Esophagus muscularis mucosa (tissue), 4 donors: Measurements from ENCODE around the gene LIPC. TPM values are rescaled to one million over a fixed set of nuclear protein-coding genes. Genes with fewer than 3 reads are reported as not detected.

Experiments
- DNase-seq: peaks from one replicate; pipeline ENCODE4 v3.0.0-alpha.2; 2017; ENCODE audit errors: extremely low spot score
- H3K27ac ChIP-seq, 4 donors: fragments of 200-600 bp; sonication (generic); replicated peaks in 1 of 4; 1 replicate in 3 of 4; 2 replicates in 1 of 4; pipeline ENCODE4 v1.5.1; 2016 to 2019; ENCODE audit warnings: mild to moderate bottlenecking in 1 of 4
- H3K27me3 ChIP-seq, 4 donors: fragments of 200-600 bp; sonication (generic); one replicate each; pipeline versions ENCODE4 v1.5.1 to v1.6.0; 2016 to 2019
- H3K36me3 ChIP-seq, 4 donors: fragments of 200-600 bp; sonication (generic); one replicate each; pipeline ENCODE4 v1.5.1; 2016 to 2019
- H3K4me1 ChIP-seq, 4 donors: fragments of 200-600 bp; sonication (generic); one replicate each; pipeline ENCODE4 v1.5.1; 2016 to 2019
- H3K4me3 ChIP-seq, 4 donors: fragments of 200-600 bp; sonication (generic); 1 replicate in 2 of 4; 2 replicates in 2 of 4; pipeline ENCODE4 v1.5.1; 2016 to 2019; ENCODE audit warnings: mild to moderate bottlenecking in 4 of 4, moderate library complexity in 1 of 4
- H3K9me3 ChIP-seq, 4 donors: fragments of 200-600 bp; sonication (generic); 1 replicate in 3 of 4; 2 replicates in 1 of 4; pipeline ENCODE4 v1.5.1; 2016 to 2019
- EP300 ChIP-seq: sonication (generic); formaldehyde crosslinking; IDR thresholded peaks from one replicate; pipeline ENCODE4 v1.6.1; 2017; ENCODE audit warnings: antibody characterized with exemption
- POLR2A ChIP-seq: fragments of 450-650 bp; IDR thresholded peaks from one replicate; pipeline ENCODE4 v1.6.1; 2017; ENCODE audit warnings: antibody characterized with exemption, moderate library complexity, mild to moderate bottlenecking, low read depth
- POLR2AphosphoS5 ChIP-seq, 2 donors: sonication (generic); formaldehyde crosslinking; IDR thresholded peaks; one replicate each; pipeline ENCODE4 v1.6.1; 2017; ENCODE audit warnings: antibody characterized with exemption in 2 of 2
- WGBS: methylation state at CpG from one replicate; pipeline ENCODE4 v1.1.5; 2018; 5-methylcytosine and 5-hydroxymethylcytosine counted together
- intact Hi-C: fragments of 100-400 bp; cut with DNase I; formaldehyde crosslinking; loops from one replicate; pipeline ENCODE4 v1.15.1; 2023
- total RNA-seq, 4 donors: library from RNA; depleted of rRNA; stranded (reverse); fragments of >200 nt; gene quantifications; one replicate each; pipeline versions ENCODE4 v1.1.0 to v1.2.1, GENCODE V29; 2016
- TF ChIP-seq, protein P1 (sequence below), 3 experiments: fragments of 200-600 bp in 2 of 3; fragments of 450-650 bp in 1 of 3; sonication (generic) in 2 of 3; IDR thresholded peaks; one replicate each; pipeline ENCODE4 v1.5.1; 2017 to 2019; ENCODE audit warnings: antibody characterized with exemption in 3 of 3, mild to moderate bottlenecking in 2 of 3, moderate library complexity in 1 of 3

Gene LIPC
- total RNA-seq, 4 donors from 2014 or later: 0.06 to 0.63 (median 0.37) TPM

DNA sequence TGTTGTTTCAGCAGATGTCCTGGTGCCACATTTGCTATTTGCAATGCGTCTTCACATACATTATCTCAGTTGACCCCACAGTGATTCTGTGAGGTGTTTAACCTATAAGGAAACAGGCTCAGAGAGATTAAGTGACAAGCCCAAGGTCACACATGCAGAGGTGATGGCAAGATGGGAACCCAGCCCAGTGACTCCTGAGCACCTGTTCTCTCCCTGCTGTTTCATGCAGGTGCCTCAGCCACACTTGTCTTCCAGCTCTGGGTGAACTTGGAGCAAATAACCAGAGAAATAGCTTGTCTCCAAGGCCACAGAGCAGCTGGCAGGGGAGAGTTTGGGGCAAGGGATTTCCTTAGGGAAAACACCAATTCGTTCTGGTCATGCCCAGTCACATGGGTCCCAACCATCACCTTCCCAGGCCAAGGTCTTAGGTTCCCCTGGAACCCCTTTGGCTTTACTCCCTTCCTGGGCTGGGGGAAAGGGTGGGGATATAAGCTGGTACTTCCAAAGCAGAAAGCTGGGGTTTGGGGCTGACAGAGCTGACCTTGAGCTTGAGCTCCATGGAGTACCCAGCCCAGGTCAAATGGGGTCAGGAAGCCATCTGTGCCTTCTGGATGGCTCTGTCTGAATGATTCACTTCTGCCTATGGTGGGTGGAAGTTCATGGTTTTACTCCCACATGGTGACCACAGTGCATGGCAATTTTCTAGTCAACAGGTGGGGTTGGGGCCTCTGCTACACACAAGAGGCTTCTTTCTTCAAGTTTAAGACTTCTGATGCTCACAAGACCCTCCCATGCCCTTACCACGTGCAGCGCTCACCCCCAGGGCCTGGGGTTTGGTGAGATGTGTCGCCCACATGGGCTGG is 22.4 kb downstream of the LIPC start:
- no peaks in the 10 kb centered on the region for H3K27me3 ChIP-seq
- DNase-seq: no peak
- WGBS: 82% methylated on average over 5 of the region's 5 CpGs
- intact Hi-C loops: no loop called here
- no peak for TF ChIP-seq POLR2AphosphoS5 (IDR thresholded peaks at IDR 0.05)
- TF ChIP-seq, protein P1, sequence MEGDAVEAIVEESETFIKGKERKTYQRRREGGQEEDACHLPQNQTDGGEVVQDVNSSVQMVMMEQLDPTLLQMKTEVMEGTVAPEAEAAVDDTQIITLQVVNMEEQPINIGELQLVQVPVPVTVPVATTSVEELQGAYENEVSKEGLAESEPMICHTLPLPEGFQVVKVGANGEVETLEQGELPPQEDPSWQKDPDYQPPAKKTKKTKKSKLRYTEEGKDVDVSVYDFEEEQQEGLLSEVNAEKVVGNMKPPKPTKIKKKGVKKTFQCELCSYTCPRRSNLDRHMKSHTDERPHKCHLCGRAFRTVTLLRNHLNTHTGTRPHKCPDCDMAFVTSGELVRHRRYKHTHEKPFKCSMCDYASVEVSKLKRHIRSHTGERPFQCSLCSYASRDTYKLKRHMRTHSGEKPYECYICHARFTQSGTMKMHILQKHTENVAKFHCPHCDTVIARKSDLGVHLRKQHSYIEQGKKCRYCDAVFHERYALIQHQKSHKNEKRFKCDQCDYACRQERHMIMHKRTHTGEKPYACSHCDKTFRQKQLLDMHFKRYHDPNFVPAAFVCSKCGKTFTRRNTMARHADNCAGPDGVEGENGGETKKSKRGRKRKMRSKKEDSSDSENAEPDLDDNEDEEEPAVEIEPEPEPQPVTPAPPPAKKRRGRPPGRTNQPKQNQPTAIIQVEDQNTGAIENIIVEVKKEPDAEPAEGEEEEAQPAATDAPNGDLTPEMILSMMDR (IDR thresholded peaks at IDR 0.05): no peak
- TF ChIP-seq EP300: no peak
- no peak for TF ChIP-seq POLR2A
- peaks cover 9 to 16% (median 12%) of the 10 kb centered on the region in 4 donors for H3K4me1 ChIP-seq
- H3K9me3 ChIP-seq: no peaks in the 10 kb centered on the region
- H3K27ac ChIP-seq: no peak overlapping the region
- H3K36me3 ChIP-seq: no peaks in the 10 kb centered on the region
- no peak overlapping the region for H3K4me3 ChIP-seq

DNA sequence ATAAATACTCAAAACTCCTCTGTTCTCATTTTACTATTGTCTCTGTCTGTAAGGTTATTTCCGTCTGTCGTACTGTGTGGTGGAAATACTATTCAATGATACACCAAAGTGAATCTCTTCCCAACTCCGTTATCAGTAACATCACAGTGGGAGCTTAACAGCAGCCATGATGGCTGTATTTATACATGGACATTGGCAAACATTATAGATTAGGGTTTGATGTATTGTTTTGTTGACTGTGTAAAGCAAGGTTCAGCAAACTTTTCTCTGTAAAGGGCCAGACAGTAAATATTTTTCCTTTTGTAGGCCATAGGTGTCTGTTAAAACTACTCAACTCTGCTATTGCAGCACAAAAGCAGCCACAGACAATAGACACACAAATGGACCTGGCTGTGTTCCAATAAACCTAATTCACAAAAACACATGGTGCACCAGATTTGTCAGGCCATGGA is 23.2 kb downstream of the LIPC start:
- Histone ChIP-seq H3K4me1 (peaks cover 15 to 22% (median 18%) of the 10 kb centered on the region in 4 donors), H3K27ac (no peak overlapping the region), H3K4me3 (no peak overlapping the region), H3K27me3 (no peaks in the 10 kb centered on the region), H3K36me3 (no peaks in the 10 kb centered on the region), H3K9me3 (no peaks in the 10 kb centered on the region)
- intact Hi-C loops: no loop called here
- WGBS: 76% methylated on average over 3 of the region's 3 CpGs
- DNase-seq: no peak
- TF ChIP-seq POLR2AphosphoS5 (IDR thresholded peaks at IDR 0.05): no peak

DNA sequence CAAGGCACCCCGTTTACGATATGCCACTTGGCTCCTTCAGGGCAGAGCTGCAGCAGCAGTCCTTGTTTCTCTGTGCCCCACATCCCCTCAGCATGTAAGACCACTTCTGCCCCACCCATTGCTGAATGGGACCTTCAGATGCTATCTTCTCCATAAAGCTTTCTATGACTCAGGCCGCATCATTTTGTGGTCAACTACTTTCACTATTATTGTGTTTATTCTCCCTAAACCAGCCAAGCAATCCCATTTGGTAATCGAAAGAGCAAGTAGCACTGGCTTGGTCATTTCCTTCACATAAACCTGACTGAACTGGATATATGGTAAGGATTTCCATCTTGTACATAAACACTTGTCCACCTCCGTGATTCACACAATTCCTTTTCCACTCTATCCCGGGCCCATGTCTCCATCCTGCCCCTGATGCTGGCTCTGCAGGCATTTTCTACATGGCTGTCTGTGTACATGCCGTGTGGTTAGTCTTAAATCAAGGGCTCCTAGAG is 25.7 kb downstream of the LIPC start:
- TF ChIP-seq POLR2A: no peak
- TF ChIP-seq, protein P1 (IDR thresholded peaks at IDR 0.05): no peak
- TF ChIP-seq EP300: no peak
- no peak for TF ChIP-seq POLR2AphosphoS5 (IDR thresholded peaks at IDR 0.05)
- peak overlapping the region in 1 of 4 donors; percentile 40 for H3K27ac ChIP-seq
- no peaks in the 10 kb centered on the region for H3K27me3 ChIP-seq
- H3K4me3 ChIP-seq: no peak overlapping the region
- no peaks in the 10 kb centered on the region for H3K9me3 ChIP-seq
- peaks cover 16 to 25% (median 22%) of the 10 kb centered on the region in 4 donors for H3K4me1 ChIP-seq
- intact Hi-C loops: no loop called here
- H3K36me3 ChIP-seq: no peaks in the 10 kb centered on the region
- 77% methylated on average over 7 of the region's 7 CpGs for WGBS
- DNase-seq: no peak

DNA sequence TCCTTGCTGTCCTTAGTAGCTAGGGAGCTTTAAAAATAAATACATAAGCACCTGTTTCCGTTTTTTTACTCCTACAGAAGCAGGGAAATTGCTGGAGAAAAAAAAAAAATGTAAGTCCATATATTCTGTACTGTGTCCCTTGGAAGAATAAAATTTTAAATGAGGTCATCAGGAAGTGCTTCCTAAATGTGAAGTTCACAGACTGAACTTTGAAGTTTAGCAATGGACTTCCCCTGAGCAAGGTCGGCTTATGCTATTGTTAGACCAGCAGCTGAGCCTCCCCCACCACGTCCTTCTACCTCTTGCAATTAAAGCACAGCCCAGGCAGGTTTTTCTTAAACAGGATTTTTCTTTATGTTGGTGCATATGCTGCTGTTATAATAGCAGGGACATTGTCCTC is 26.3 kb downstream of the LIPC start:
- TF ChIP-seq POLR2AphosphoS5 (IDR thresholded peaks at IDR 0.05): no peak
- TF ChIP-seq, protein P1 (IDR thresholded peaks at IDR 0.05): no peak
- no peak for TF ChIP-seq POLR2A
- Histone ChIP-seq H3K4me1 (peaks cover 16 to 25% (median 22%) of the 10 kb centered on the region in 4 donors), H3K9me3 (no peaks in the 10 kb centered on the region), H3K27ac (peak overlapping the region in 1 of 4 donors; percentile 57), H3K27me3 (no peaks in the 10 kb centered on the region), H3K36me3 (no peaks in the 10 kb centered on the region), H3K4me3 (no peak overlapping the region)
- DNase-seq: no peak
- intact Hi-C loops: no loop called here
- 65% methylated on average over 3 of the region's 3 CpGs for WGBS

DNA sequence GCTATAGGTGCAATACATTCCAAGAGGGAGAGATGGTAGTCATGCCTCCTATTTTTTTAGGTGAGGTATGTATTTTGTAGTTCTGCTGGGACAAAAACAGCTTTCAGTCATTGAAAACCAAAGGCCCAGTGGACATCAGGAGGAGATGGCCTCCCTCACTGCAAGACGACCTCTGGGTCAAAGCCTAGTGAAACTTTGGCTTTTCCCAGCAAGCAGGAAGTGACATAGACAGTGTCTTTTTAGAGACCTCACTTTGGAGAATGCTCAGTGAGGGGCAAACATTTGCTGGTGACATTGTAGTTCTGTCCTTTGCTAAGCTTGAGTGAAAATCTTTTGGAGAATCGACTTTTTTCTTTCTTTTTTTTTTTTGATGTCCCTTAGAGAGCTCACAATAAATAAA is 27.3 kb downstream of the LIPC start:
- H3K4me1 ChIP-seq: peaks cover 16 to 25% (median 22%) of the 10 kb centered on the region in 4 donors
- TF ChIP-seq POLR2AphosphoS5 (IDR thresholded peaks at IDR 0.05) (no peak), EP300 (no peak), POLR2A (no peak)
- TF ChIP-seq, protein P1 (IDR thresholded peaks at IDR 0.05): no peak
- H3K27me3 ChIP-seq: no peaks in the 10 kb centered on the region
- H3K36me3 ChIP-seq: no peaks in the 10 kb centered on the region
- H3K27ac ChIP-seq: peak overlapping the region in 3 of 4 donors; percentile 14 to 57 (median 42)
- intact Hi-C loops: no loop called here
- 54% methylated on average over 2 of the region's 2 CpGs for WGBS
- H3K4me3 ChIP-seq: no peak overlapping the region
- H3K9me3 ChIP-seq: no peaks in the 10 kb centered on the region
- DNase-seq: no peak
